Iris pigment epithelial cell (primary cell): ENCODE measurements around the gene MYH9.
A peak's percentile ranks its signal among the peaks of the same experiment; 100 is the strongest.

Experiments used
- DNase-seq: peaks from one replicate; pipeline ENCODE4 v3.0.0-alpha.2; 2011; ENCODE audit warnings: low read depth

MYH9 gene

DNA sequence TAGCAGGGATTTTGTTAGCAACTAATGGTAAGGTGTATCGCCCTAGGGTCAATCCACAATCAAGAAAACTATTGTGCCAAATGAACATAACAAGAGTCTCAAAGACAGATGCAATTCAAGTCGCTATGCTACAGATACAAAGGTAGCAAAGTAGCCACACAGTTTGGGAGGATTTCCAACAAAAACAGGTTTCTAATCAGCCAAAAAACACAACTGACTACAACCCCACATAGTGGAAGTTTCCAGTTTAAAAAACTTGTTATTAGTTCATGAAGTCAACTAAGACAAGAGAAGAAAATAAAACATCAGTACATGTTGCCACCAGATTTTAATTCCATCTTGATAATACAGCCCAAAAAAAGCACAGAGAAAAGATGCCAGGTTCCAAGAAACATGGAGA is 38.0 kb downstream of the MYH9 start:
- no peak for DNase-seq

DNA sequence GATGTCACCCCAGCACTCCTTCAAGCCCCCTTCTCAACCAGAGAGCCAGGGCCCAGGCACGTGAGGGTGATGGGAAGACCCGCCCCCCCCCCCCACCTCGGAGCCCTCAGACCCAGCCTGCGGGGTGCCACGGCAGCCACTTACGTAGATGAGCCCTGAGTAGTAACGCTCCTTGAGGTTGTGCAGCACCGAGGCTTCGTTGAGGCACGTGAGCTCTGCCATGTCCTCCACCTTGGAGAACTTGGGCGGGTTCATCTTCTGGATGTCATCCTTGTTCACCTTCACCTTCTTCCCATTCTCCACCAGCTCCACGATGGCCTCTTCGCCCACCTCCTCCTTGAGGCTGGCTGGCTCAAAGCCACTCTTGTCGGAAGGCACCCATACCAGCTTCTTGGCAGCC is 39.0 kb downstream of the MYH9 start:
- DNase-seq, result no peak

DNA sequence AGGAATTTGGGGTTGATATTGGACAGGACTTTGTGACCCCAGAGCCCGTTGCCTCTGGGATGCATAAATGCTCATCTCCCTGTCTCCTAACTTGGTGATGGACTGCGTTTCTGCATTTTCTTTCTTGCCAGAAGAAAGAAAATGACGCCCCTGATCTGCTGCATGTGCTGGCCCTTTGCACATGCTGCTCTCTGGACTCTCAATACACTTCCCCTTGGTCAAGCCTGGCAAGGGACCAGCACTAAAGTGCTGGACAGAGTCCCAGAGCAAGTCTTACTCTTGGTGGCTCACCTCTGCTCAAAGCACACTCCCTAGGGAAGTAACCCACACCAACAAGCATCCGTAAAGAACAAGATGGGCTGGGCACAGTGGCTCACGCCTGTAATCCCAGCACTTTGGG is 40.7 kb downstream of the MYH9 start:
- DNase-seq, result no peak

DNA sequence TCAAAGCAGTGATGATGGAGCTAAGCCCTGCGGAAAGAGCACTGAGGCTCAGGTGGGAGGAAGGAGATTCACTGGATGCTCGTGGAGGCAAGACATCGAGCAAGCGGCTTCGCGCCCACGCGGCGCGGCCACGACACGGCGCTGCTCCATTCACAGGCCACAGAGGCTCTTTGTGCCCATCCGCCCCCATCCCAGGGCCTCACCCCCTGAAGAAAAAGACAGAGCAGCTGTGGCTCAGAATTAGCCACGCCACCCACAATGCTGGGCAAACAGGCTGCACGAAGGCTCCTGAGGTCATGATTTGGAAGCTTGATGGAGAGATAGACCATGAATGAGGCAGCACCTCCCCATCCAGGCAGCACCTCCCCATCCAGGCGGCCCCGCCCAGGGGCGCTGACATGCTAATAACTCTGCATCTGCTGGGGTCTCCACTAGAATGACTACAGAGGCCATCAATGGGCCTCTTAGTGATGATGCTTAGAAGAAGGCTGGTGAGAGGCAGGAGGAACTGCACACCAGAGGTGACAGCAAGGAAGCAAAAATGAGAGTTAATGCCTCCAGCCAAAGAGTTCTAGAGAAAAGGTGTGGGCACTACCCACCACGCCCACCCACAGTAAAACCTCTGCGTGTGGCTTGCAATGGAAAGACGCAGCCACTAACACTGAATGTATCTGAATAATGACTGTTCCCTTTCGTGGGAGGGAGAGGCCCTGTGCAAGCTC is 43.5 kb downstream of the MYH9 start:
- DNase-seq, result no peak

DNA sequence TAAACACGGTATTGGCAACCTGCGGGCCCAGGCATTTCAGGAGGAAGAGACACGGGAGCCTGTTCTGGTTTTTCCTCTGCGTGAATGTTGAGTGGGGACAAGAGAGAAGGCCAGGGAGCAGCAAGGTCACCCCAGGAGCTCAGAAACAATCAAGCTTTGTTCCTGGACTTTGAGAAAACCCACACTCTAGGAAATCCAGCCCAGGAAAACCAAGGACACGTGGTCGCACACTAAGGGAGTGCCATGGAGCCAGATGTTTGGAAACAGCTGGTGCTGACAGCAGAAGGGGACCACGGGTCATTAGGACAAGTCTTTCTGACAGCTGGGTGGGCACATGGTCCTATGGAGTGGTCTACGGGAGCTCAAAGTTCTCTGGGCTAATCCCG is 44.1 kb downstream of the MYH9 start:
- DNase-seq, result no peak

DNA sequence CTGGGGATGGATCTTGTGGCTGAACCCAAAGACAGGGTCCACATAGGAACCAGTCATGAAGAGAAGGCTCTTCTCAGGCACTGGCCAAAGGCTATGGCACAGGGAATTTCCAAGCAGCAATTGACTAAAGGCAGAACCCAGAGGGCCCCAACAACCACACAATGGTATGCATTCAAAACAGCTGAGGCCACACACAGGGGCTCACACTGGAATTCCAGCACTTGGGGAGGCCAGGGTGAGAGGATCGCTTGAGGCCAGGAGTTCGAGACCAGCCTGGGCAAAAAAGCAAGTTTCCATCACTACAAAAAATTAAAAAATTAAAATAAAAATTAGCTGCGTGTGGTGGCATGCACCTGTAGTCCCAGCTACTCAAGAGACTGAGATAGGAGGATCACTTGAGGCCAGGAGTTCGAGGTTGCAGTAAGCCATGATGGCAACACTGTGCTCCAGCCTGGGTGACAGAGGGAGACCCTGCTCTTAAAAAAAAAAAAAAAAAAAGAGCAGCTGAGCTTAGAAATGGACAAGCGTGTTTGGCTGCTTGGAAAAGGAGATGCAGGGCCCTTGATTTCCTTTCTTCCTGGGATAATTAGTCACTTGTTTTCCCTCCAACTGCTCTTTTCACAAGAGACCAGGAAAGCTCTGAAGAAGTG is 44.6 kb downstream of the MYH9 start:
- no peak for DNase-seq

DNA sequence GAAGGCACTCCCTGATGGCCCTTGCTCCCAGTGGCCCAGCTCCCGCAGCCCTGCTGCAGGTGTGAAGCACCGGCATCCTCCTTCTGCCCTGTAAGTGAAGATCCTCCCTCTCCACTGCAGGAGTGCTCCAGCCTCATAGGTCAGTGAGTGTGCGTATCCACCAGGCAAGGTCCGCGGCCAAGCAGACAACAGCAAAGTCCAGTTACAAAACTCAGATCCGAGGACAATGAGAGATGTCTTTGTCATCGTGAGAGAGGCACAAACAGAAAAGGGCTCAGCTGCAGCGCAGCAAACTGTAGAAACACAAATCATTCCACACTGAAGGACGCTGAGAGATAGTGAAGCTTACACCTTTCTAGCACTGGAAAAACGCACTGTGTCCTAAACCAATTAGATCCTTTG is 46.1 kb downstream of the MYH9 start:
- no peak for DNase-seq

DNA sequence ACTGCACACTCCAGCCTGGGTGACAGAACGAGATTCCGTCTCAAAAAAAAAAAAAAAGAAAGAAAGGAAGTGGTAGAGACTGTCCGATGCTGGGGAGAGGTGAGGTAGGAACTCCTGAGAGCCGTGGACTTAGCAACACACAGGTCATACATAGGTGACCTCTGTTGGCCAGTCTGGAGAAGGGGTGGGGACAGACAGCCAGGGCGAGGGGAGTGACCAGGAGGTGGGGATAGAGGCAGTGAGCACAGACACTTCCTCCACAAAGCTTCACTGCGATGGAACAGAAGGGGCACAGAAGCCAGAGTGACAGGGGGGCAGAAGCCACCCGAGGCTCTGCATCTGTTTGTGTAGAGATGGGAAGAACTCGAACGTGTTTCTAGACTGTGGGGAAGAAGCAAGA is 47.1 kb downstream of the MYH9 start:
- DNase-seq, result no peak

DNA sequence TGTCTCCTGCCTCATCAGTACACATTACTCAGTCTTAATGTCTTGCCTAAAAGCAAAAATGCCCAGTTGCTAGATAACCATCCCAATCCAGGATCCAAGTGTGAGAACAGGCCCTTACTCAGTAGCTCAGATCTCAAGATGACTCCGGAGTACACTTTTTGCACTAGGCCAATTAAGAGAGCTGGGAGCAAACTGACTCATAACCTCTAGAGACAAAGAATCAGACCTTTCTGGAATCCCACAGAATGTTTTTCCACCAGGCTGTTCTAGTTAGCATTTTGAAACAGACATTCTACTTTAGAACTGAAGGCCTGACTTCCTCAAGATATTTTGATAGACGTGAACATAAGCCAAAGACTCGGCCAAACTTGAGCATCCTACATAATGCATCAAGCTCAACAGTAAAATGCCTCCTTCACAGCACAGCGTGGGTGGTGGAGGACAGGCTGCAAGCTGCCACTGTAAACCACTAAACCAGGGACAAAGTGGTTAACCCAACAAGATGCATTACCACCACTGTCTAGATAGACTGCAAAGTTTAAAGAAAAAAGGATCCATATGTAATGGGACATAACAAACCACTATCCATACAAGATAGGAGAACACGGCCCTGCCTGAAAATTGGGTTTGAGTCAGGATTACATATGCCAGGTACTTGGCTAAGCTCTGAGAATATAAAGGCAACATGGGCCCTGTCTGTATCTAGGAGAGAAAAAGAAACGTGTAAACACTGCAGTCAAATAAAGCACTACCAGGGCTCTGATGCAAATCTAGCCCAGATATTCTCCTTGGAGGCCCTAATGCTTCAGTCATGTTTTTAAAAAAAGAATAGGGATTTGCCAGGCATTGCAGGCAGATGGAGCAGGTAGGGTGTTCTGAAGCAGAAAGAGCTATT is 48.3 kb downstream of the MYH9 start:
- peak; percentile 85 for DNase-seq

DNA sequence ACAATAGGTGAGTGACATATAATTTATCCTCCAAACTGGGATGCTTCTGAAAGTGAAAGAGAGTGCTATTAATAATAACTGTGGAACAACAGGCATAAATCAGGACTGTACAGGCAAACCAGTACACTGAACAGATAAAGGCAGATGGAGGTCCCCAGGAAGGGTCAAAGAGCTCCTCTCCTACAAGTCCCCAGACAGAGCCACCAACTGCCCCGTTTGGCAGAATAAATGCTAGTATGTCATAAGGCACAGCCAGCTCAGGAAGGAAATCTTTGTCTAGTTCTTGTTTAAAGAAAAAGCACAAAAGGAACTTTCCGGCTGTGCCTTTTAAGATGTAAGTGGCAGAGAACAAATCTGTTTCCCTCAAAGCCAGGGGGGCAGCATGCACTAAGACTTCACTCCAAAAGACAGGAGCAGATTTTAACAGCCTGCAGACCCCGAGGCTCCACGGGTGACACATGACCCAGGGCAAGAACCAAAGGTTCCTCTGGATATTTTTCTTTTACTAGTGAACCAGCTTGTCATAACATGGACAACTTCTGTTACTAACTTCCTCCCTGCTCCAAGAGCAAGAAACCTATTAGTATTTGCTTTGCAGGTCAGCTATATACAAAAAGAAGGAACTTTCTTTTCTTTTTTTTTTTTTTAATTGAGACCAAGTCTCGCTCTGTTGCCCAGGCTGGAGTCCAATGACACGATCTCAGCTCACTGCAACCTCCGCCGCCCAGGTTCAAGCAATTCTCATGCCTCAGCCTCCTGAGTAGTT is 50.2 kb downstream of the MYH9 start:
- DNase-seq, result no peak

DNA sequence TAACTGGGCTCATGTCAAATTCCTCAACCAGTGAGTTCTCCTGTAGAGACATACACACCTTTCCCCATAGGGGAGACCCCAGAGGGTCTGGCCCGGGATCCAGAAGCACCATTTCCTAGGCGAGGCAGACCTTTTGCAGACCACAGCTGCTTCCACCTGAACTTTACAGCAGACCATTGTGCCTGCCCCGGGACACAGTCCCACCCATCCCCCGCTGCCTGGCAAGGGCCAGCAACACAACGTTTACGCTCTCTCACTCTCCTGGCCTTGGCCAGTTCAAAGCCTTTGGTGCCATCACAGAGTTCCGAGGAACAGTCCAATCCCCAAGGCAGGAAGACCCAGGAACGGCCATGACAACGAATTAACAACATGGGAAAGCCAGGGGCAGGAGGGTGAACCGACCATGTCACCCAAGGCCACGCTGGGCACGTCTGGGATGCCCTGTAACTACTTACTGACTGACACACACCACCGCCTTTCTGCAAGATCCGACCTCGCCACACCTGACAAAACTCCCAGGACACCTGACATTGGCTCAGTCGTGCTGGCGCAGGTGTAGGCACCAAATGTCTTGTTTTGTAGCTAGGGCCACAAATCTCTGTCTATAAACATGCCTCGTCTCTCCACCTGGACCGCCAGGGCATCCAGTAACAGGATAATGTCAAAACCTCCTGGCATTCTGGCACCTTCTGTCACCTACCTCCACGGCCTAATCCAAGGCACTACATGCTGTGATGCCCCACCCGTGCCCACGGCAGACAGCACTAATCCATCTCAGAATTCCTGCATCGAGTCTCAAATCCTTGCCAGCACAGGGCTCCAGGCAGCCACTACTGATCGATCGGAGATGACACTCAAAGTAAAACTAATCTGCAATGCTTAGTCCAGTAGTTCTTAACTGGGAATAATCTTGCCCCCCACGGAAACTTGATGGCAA is 51.3 kb downstream of the MYH9 start:
- no peak for DNase-seq

DNA sequence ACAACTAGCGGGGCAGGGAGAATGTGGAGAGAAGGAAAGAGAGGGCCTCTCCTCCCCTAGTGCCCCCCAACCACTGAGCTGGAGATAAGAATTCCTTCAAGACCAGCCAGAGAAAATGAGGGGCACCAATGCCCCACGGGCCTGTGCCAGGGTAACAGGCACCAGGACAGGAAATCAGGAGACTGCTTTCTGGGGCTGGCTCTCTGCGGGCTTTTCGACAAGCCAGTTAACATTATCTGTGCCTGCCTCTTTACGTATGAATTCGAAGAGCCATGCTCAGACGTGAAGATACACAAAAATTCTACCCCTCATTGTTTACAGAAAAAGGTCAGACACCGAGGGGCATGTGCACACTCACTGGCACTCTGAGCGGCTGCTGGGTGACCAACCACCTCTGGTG is 52.1 kb downstream of the MYH9 start:
- DNase-seq, result no peak

DNA sequence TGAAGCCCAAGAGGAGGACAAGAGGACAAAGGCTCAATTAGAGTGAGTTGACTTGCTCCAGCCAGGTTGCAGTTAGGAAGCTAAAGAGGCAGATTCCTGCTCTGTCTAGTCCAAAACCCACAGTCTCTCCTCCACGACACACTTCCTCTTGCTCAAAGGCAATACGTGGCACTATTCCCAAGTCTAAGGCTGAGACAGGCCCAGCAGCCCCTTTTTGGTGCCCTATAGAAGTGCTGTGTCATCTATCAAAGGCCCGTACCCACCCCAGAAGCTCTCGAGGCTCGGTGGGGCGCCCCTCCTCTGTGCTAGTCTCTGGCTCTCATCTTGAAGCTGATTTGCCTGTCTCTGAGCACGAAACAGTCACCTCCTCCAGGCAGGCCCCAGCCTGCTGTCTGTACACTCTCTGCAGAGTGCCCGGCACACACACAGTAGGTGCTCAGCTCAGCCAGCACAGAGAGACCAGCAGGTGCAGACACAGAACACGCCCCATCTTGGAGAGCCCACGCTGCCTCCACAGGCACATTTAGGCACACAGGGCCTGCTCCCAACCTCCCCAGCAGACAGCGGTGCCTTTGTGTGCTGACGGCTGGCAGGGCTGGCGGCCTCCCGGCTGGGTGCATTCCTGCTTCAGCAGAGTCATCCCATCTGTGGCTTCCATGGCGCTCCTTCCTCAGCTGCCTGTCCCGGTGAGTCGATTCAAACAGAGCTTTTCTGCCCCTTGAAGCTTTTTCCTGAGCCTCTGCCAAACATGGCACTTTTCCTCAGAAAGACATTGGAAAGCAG is 52.8 kb downstream of the MYH9 start:
- DNase-seq, result peak; percentile 77

DNA sequence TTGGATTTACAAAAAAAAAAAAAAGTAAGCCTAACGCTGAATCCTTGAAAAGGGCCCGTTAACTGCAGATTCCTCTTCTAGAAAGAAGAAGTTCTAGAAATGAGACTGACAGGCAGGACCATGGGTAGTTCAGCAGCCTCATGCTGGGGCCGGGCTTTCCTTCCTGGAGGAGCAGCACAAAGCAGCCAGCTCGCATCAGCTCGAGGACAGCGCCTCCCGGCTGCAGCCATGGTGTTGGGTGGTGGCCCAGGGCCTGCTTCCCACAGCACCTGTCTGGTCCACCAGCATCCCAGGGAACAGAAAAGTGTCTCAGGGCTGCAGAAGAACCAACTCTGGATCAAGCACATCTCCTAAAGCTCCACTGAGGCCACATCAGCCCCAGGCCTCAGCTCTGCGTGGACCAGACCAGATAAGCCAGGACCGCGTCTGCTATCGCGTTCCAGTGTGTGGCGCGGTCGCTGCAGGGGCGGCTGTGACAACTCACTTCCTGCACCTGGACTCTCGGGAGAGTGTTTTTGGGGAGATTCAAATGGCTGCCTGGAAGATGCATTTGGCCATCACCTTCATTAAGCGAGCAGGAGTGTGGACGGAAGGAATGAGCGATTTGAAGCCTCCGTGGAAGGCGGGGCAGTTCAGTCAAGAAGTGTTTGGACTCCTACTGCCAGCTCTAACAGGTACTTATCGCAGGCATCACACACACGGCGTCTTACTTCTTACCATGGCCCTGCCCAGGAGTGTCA is 53.5 kb downstream of the MYH9 start:
- no peak for DNase-seq

DNA sequence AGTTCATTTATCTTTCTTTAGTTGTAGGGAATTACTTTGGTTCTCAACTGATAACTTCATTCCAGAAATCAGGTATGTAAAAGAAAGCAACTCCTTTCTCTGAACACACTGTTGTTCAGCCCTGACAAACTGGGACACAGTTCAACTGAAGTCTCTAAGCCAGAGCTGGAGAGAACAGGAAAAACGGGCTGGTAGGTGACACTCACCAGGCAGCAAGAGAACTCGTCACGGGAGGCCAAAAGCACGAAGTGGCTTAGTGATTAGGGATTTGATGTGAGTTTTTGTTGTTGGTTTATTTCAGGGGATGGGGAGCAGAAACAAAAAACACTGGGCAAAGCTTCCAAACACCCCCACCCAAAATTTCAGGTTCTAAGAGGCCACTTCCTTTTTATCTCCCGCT is 54.1 kb downstream of the MYH9 start:
- DNase-seq, result no peak

DNA sequence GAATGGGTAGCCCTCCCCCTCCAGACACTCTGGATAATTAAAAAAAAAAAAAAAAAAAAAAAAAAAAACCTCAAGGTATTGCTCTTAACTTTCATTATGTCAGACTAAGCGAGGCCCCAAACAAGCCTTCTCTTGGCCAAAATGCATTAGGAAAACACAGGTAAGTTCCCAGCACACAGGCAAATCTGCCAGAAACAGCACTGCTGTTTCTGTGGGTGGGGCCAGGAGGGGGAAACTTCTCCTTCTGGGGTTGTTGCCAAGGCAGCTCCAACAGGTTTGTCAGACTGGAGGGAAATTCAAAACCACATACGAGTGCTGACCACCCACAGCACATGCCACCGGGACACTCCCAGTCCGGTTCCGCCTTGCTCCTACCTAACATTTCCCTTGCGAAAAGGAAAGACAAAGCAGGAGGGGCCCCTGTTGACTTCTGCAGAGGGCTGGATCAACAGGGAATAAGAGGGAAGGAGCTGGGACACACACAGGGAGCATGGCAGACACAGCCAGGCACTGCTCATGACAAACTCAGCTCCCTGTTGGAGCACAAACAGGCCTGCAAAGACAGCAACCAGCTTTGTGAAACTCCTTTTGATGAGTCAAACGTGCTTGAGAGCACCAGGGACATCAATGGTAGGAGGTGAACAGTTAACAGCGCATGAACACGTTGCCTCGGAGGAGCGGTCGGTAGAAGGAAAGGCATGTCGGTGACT is 55.0 kb downstream of the MYH9 start:
- peak; percentile 92 for DNase-seq

DNA sequence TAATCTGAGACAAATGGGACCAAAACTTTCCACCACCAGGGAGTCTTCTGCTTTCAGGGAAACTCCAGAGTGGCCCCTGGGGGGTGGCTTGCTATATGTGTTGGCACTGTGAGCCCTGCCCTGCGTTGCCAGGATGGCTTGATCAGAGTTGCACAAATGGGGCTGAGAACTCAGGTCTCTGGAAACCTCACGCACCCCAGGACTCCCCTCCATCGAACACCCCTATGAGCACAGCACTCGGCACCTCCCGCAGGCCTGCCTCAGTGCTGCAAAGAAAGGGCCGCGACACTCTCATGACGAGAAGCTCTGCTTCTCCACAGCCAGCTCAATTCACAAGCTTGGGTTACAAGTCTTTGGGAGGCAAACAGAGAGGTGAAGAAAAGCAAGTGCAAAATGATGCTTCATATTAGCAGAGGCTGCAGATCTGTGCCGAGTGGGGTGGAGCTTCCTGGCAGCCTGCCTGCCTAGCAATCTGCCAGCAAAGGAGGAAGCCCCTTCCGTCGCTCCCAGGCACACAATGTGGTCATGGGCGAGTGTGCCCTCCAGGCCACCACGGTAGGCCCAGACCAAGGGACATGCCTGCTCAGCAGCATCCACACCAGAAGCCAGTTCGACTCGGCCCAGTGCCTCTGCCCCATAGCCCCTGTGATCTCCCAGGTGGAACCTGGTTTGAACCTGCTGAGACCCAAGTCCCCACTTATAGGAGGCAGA is 55.7 kb downstream of the MYH9 start:
- DNase-seq, result peak; percentile 65

DNA sequence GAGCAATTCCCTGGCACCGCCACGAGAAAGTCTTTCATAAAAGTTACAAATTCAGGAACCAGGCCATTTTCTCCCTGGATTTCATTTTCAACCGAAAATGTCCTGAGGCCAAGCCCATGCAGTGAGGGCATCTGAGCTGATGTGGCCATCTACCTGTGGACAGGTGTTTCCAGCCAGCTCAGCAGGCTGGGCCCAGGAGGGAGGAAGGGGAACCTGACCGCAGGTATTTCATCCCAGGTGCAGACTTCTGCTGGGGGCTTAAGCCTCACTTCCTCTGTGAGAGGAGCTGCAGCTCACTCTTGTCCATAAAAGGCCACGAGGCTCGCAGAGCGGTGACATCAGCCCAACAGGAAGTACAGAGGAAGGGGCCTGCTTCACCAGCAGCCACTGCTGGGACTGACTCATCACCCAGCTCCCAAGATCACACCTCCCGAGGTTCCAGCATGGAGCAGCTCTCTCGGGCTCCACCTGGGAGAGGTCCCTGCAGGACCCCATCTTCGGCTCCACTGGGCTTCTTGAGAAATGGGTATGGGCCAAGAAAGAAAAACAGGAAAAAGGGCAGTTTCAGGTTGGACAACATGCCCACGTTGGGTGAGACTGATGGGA is 56.4 kb downstream of the MYH9 start:
- DNase-seq, result peak; percentile 95
